Measurements from ENCODE around the gene ZNF618. TPM values are rescaled to one million over a fixed set of nuclear protein-coding genes. Genes with fewer than 3 reads are reported as not detected.

ZNF618 gene
- total RNA-seq, 1 experiment from 2014 or later: 1.8 TPM

DNA sequence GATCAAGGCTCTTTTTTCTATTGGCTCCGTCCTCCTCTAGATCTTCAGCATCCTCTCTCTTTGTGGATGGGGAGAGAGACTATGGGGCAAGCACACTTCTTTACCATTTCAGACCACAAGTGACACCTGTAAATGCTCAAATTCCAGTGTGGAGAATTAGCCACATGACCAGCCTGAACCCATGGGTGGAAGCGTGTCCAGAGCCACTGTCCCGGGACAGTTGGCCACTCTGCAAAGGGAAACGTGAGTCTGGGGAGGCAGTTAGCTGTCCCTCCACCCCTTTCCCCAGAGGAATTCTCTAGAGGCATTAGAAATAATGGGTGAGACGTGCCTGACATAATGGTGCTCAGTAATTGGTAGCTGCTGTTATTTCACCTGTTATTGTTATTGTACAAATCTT is 161.1 kb downstream of the ZNF618 start:
- ChIA-PET CTCF (no interaction called here), POLR2A (no interaction called here)
- ATAC-seq (no peak), DNase-seq (ENCODE audit: low read depth, low spot score) (no peak)
- H3K27me3 ChIP-seq (ENCODE audit: control insufficient read depth, insufficient read depth, low read length): no peaks in the 10 kb centered on the region
- intact Hi-C loops (cut with micrococcal nuclease; ENCODE audit: unreplicated experiment) (loop anchor here (10.0 kb wide), 1 partner anchor 222 kb away; no protein-coding TSS in a partner anchor), in situ Hi-C loops (cut with HindIII; ENCODE audit: low pct_unique_long_range_greater_than_20kb, low sequenced_read_pairs) (no loop called here)
- no peak for TF ChIP-seq CTCF (IDR thresholded peaks at IDR 0.05)
- TF ChIP-seq POLR2AphosphoS5 (IDR thresholded peaks at IDR 0.05; ENCODE audit: low read depth, low read length): no peak
- TF ChIP-seq, protein P1, sequence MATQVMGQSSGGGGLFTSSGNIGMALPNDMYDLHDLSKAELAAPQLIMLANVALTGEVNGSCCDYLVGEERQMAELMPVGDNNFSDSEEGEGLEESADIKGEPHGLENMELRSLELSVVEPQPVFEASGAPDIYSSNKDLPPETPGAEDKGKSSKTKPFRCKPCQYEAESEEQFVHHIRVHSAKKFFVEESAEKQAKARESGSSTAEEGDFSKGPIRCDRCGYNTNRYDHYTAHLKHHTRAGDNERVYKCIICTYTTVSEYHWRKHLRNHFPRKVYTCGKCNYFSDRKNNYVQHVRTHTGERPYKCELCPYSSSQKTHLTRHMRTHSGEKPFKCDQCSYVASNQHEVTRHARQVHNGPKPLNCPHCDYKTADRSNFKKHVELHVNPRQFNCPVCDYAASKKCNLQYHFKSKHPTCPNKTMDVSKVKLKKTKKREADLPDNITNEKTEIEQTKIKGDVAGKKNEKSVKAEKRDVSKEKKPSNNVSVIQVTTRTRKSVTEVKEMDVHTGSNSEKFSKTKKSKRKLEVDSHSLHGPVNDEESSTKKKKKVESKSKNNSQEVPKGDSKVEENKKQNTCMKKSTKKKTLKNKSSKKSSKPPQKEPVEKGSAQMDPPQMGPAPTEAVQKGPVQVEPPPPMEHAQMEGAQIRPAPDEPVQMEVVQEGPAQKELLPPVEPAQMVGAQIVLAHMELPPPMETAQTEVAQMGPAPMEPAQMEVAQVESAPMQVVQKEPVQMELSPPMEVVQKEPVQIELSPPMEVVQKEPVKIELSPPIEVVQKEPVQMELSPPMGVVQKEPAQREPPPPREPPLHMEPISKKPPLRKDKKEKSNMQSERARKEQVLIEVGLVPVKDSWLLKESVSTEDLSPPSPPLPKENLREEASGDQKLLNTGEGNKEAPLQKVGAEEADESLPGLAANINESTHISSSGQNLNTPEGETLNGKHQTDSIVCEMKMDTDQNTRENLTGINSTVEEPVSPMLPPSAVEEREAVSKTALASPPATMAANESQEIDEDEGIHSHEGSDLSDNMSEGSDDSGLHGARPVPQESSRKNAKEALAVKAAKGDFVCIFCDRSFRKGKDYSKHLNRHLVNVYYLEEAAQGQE (IDR thresholded peaks at IDR 0.05; ENCODE audit: insufficient read depth in 1 of 2, low read depth in 2 of 2, low read length in 1 of 2): no peak
- no peak for TF ChIP-seq SIN3A (IDR thresholded peaks at IDR 0.05; ENCODE audit: borderline replicate concordance, insufficient read depth, low read depth, low read length)
- TF ChIP-seq TCF7L2 (IDR thresholded peaks at IDR 0.05; ENCODE audit: low read depth, low read length): no peak
- no TSS peak for BruUV-seq (replicated peaks)
- H3K27ac ChIP-seq (ENCODE audit: low read length): no peak overlapping the region
- H3K9me3 ChIP-seq (ENCODE audit: control insufficient read depth, insufficient read depth, low read depth, low read length): no peaks in the 10 kb centered on the region
- H3K4me3 ChIP-seq (ENCODE audit: low read depth in 2 of 2, low read length in 2 of 2): no peak overlapping the region
- no peaks in the 10 kb centered on the region for H3K36me3 ChIP-seq (ENCODE audit: control insufficient read depth, insufficient read depth, low read length)
- no peaks in the 10 kb centered on the region for H3K4me1 ChIP-seq (ENCODE audit: control insufficient read depth, insufficient read depth, low read length)

- DNase-seq (ENCODE audit: low read depth, low spot score) (no peak), ATAC-seq (no peak)
- ChIA-PET POLR2A (no interaction called here), CTCF (no interaction called here)
- no TSS peak for BruUV-seq (replicated peaks)
- TF ChIP-seq CTCF (IDR thresholded peaks at IDR 0.05) (no peak), TCF7L2 (IDR thresholded peaks at IDR 0.05; ENCODE audit: low read depth, low read length) (no peak), SIN3A (IDR thresholded peaks at IDR 0.05; ENCODE audit: borderline replicate concordance, insufficient read depth, low read depth, low read length) (no peak), POLR2AphosphoS5 (IDR thresholded peaks at IDR 0.05; ENCODE audit: low read depth, low read length) (no peak)
- TF ChIP-seq, protein P1 (IDR thresholded peaks at IDR 0.05; ENCODE audit: insufficient read depth in 1 of 2, low read depth in 2 of 2, low read length in 1 of 2): no peak
- no peak overlapping the region for H3K27ac ChIP-seq (ENCODE audit: low read length)
- H3K4me3 ChIP-seq (ENCODE audit: low read depth in 2 of 2, low read length in 2 of 2): no peak overlapping the region
- no peaks in the 10 kb centered on the region for H3K27me3 ChIP-seq (ENCODE audit: control insufficient read depth, insufficient read depth, low read length)
- H3K36me3 ChIP-seq (ENCODE audit: control insufficient read depth, insufficient read depth, low read length): no peaks in the 10 kb centered on the region
- intact Hi-C loops (cut with micrococcal nuclease; ENCODE audit: unreplicated experiment) (loop anchor here (10.0 kb wide), 1 partner anchor 223 kb away; no protein-coding TSS in a partner anchor), in situ Hi-C loops (cut with HindIII; ENCODE audit: low pct_unique_long_range_greater_than_20kb, low sequenced_read_pairs) (no loop called here)
- H3K4me1 ChIP-seq (ENCODE audit: control insufficient read depth, insufficient read depth, low read length): no peaks in the 10 kb centered on the region
- no peaks in the 10 kb centered on the region for H3K9me3 ChIP-seq (ENCODE audit: control insufficient read depth, insufficient read depth, low read depth, low read length)
Observed at GRCh38 chr9:114037961-114038723, 162.0 kb downstream of the ZNF618 start.

Measured in Panc1 (cell line).